KMS-11 (cell line): Measurements from ENCODE around the gene TSPAN16.
A peak's percentile ranks its signal among the peaks of the same experiment; 100 is the strongest.
"Not testable (repeated sequence)": the region's sequence is repeated elsewhere in the genome, so short reads cannot be mapped to it uniquely, and the experiment has no call there.

Experiments used
- H2AFZ ChIP-seq: fragments of 200-600 bp; sonication (generic); 2 replicates; pipeline ENCODE4 v1.6.1; 2016; ENCODE audit warnings: antibody characterized with exemption, mixed run types, low read depth
- H3K27ac ChIP-seq: fragments of 200-600 bp; sonication (generic); 2 replicates; pipeline ENCODE4 v1.6.1; 2016; ENCODE audit warnings: mild to moderate bottlenecking, mixed run types
- H3K27me3 ChIP-seq: fragments of 200-600 bp; sonication (generic); 2 replicates; pipeline ENCODE4 v1.6.1; 2017; ENCODE audit warnings: mild to moderate bottlenecking, low read depth, mixed run types, moderate library complexity; ENCODE audit not compliant: insufficient read depth
- H3K36me3 ChIP-seq: fragments of 200-600 bp; sonication (generic); 2 replicates; pipeline ENCODE4 v1.6.1; 2017; ENCODE audit warnings: mild to moderate bottlenecking, mixed run types; ENCODE audit not compliant: insufficient read depth
- H3K4me1 ChIP-seq: fragments of 200-600 bp; sonication (generic); 2 replicates; pipeline ENCODE4 v1.6.1; 2016; ENCODE audit warnings: mild to moderate bottlenecking, low read depth, mixed run types; ENCODE audit not compliant: poor library complexity, severe bottlenecking
- H3K4me2 ChIP-seq: fragments of 200-600 bp; sonication (generic); 2 replicates; pipeline ENCODE4 v1.7.0; 2016; ENCODE audit warnings: mild to moderate bottlenecking, mixed run types
- H3K4me3 ChIP-seq: fragments of 200-600 bp; sonication (generic); IDR thresholded peaks from 2 replicates; pipeline ENCODE4 v1.6.1; 2017; ENCODE audit warnings: low read depth, low read length, mixed read lengths; ENCODE audit not compliant: insufficient read depth
- H3K79me2 ChIP-seq: fragments of 200-600 bp; sonication (generic); 2 replicates; pipeline ENCODE4 v1.6.1; 2016; ENCODE audit warnings: low read depth, mixed run types; ENCODE audit not compliant: insufficient read depth
- H3K9ac ChIP-seq: fragments of 200-600 bp; sonication (generic); 2 replicates; pipeline ENCODE4 v1.6.1; 2016; ENCODE audit warnings: mild to moderate bottlenecking, mixed run types
- H4K20me1 ChIP-seq: fragments of 200-600 bp; sonication (generic); 2 replicates; pipeline ENCODE4 v1.6.1; 2016; ENCODE audit warnings: mild to moderate bottlenecking, mixed run types; ENCODE audit not compliant: insufficient read depth
- CTCF ChIP-seq: fragments of 200-600 bp; sonication (generic); conservative IDR thresholded peaks from 2 replicates; pipeline ENCODE4 v1.6.1; 2017; ENCODE audit warnings: low read depth, mild to moderate bottlenecking, antibody characterized with exemption, low read length, moderate library complexity, mixed read lengths

The TSPAN16 gene

GRCh38 chr19:11345122-11345803 is 49.3 kb downstream of the TSPAN16 start:
- peak overlapping the region; percentile 64; the same call in 1 of the 2 replicates for H2AFZ ChIP-seq
- peak overlapping the region; percentile 31; the same call in 1 of the 2 replicates for H3K9ac ChIP-seq
- H3K27me3 ChIP-seq, result no peaks in the 10 kb centered on the region
- H3K4me3 ChIP-seq, result no peak overlapping the region
- no peaks in the 10 kb centered on the region for H3K79me2 ChIP-seq
- no peak overlapping the region for H3K27ac ChIP-seq
- H4K20me1 ChIP-seq, result no peaks in the 10 kb centered on the region
- H3K4me2 ChIP-seq, result peak overlapping the region; percentile 88
- H3K36me3 ChIP-seq, result no peaks in the 10 kb centered on the region
- peaks cover 24% of the 10 kb centered on the region for H3K4me1 ChIP-seq
- no peak for TF ChIP-seq CTCF

GRCh38 chr19:11346104-11346940 is 50.4 kb downstream of the TSPAN16 start, which contains the start of the genes CCDC159 and TMEM205:
Gene CCDC159 (plus strand): TSS chr19:11346519. CDS start chr19:11346607, 88 bp downstream.
Gene TMEM205 (minus strand): TSS chr19:11346268. CDS start chr19:11345619, 649 bp downstream.
- Histone ChIP-seq H3K36me3 (no peaks in the 10 kb centered on the region), H3K27ac (no peak within 1 kb of the TSS), H3K27me3 (no peaks in the 10 kb centered on the region), H2AFZ (peak within 1 kb of the TSS; percentile 64), H3K4me1 (peaks cover 24% of the 10 kb centered on the region), H4K20me1 (no peaks in the 10 kb centered on the region), H3K79me2 (no peaks in the 10 kb centered on the region), H3K9ac (peak within 1 kb of the TSS; percentile 31; the same call in 1 of the 2 replicates), H3K4me3 (no peak within 1 kb of the TSS), H3K4me2 (peak within 1 kb of the TSS; percentile 88)
- TF ChIP-seq CTCF, result no peak

- Histone ChIP-seq H3K27me3 (no peaks in the 10 kb centered on the region), H3K79me2 (no peaks in the 10 kb centered on the region), H2AFZ (no peak overlapping the region), H3K27ac (no peak overlapping the region), H4K20me1 (no peaks in the 10 kb centered on the region), H3K4me3 (no peak overlapping the region), H3K4me1 (peaks cover 24% of the 10 kb centered on the region), H3K36me3 (no peaks in the 10 kb centered on the region), H3K4me2 (no peak overlapping the region), H3K9ac (no peak overlapping the region)
- no peak for TF ChIP-seq CTCF
Observed at GRCh38 chr19:11347546-11348039, 51.6 kb downstream of the TSPAN16 start.

GRCh38 chr19:11349171-11349570 is 53.2 kb downstream of the TSPAN16 start:
- H4K20me1 ChIP-seq, result no peaks in the 10 kb centered on the region
- H3K4me1 ChIP-seq, result peaks cover 18% of the 10 kb centered on the region
- no peak overlapping the region for H3K4me2 ChIP-seq
- H3K9ac ChIP-seq, result no peak overlapping the region
- H2AFZ ChIP-seq, result no peak overlapping the region
- H3K36me3 ChIP-seq, result no peaks in the 10 kb centered on the region
- no peaks in the 10 kb centered on the region for H3K79me2 ChIP-seq
- H3K27ac ChIP-seq, result no peak overlapping the region
- no peaks in the 10 kb centered on the region for H3K27me3 ChIP-seq
- no peak for TF ChIP-seq CTCF
- no peak overlapping the region for H3K4me3 ChIP-seq

- H3K27me3 ChIP-seq, H3K4me1 ChIP-seq, H3K36me3 ChIP-seq, H3K4me2 ChIP-seq, H3K79me2 ChIP-seq, H3K27ac ChIP-seq, H2AFZ ChIP-seq, H4K20me1 ChIP-seq, H3K9ac ChIP-seq, H3K4me3 ChIP-seq: not testable (repeated sequence)
Observed at GRCh38 chr19:11354102-11354501, 58.1 kb downstream of the TSPAN16 start.
